Measurements from ENCODE around the gene SMIM17. TPM values are rescaled to one million over a fixed set of nuclear protein-coding genes. Genes with fewer than 3 reads are reported as not detected.

The SMIM17 gene
- total RNA-seq, 1 donor from 2014 or later = not detected

DNA sequence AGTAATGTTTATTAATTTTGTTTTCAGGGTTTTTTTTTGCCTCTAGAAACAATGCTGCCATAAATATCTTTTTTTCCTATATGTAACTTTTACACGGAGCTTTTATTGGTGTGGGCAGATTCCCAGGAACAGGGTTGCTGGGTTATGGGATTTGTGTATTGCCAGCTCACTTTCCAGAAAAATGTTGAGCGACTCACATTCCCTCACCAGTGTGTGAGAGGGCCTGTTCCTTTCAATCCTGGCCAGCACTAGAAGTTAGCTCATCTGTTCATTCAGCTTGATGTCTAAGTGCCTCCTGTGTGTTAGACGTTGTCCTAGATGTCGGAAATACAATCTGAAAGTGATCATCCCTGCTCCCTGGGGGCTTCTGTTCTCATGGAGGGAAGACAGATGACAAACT, 45.3 kb upstream of the SMIM17 start:
- peaks cover 13% of the 10 kb centered on the region for H3K4me1 Mint-ChIP-seq
- peaks cover 5% of the 10 kb centered on the region for H3K9me3 Mint-ChIP-seq
- H3K4me3 Mint-ChIP-seq = no peak overlapping the region
- H3K36me3 Mint-ChIP-seq (ENCODE audit: low read depth) = peaks cover 40% of the 10 kb centered on the region
- intact Hi-C loops (cut with micrococcal nuclease) = no loop called here
- ChIA-PET POLR2A (no interaction called here), CTCF (no interaction called here)
- H3K27me3 Mint-ChIP-seq = no peaks in the 10 kb centered on the region
- H3K27ac Mint-ChIP-seq = no peak overlapping the region
- DNase-seq (no peak), ATAC-seq (ENCODE audit: low read depth) (no peak)
- TF ChIP-seq, protein P1, sequence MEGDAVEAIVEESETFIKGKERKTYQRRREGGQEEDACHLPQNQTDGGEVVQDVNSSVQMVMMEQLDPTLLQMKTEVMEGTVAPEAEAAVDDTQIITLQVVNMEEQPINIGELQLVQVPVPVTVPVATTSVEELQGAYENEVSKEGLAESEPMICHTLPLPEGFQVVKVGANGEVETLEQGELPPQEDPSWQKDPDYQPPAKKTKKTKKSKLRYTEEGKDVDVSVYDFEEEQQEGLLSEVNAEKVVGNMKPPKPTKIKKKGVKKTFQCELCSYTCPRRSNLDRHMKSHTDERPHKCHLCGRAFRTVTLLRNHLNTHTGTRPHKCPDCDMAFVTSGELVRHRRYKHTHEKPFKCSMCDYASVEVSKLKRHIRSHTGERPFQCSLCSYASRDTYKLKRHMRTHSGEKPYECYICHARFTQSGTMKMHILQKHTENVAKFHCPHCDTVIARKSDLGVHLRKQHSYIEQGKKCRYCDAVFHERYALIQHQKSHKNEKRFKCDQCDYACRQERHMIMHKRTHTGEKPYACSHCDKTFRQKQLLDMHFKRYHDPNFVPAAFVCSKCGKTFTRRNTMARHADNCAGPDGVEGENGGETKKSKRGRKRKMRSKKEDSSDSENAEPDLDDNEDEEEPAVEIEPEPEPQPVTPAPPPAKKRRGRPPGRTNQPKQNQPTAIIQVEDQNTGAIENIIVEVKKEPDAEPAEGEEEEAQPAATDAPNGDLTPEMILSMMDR (IDR thresholded peaks at IDR 0.05) = no peak

DNA sequence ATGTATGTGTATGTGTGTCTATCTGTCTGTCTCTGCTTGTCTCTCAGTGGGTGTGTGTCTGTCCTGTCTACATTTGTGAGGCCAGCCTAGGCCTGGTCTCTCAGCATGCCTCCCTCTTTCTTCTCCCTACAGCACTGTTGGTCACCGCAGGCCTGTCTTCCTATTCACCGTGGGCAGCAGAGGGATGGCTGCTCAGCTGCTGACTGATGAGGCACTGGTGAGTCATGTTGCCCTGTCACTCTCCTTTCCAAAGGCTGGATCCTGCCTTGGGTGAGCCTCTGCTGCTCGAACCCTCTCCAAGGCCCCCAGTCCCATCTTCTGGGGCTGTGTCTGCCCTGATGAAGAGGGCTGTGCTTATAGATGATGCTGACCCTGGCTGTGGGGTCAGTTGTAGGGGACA, 41.6 kb upstream of the SMIM17 start:
- CTCF ChIA-PET = no interaction called here
- POLR2A ChIA-PET = no interaction called here
- peaks cover 16% of the 10 kb centered on the region for H3K9me3 Mint-ChIP-seq
- ATAC-seq (ENCODE audit: low read depth) = no peak
- no peak for DNase-seq
- intact Hi-C loops (cut with micrococcal nuclease) = no loop called here
- H3K27ac Mint-ChIP-seq = no peak overlapping the region
- TF ChIP-seq, protein P1 (IDR thresholded peaks at IDR 0.05) = no peak
- H3K27me3 Mint-ChIP-seq = no peaks in the 10 kb centered on the region
- H3K36me3 Mint-ChIP-seq (ENCODE audit: low read depth) = peaks cover 61% of the 10 kb centered on the region
- H3K4me1 Mint-ChIP-seq = peaks cover 2% of the 10 kb centered on the region
- H3K4me3 Mint-ChIP-seq = no peak overlapping the region

DNA sequence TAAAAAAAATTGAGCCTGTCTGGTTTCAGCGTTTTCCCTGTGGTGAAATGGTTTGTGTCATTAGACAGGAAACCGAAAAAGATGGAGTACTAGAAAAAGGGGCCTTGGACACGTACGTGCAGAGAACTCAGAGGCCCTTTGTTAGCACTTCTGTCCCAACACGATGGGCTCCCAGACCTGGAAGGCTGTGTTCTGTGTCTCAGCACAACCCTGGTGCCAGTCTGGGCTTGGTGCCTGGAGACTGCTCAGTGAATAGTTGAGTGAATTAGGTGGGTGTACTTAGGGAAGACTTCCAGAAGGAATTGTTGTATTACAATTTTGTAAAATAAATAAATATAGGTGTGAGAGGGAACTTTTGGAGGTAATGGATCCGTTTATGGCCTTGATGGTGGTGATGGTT, 39.1 kb upstream of the SMIM17 start:
- CTCF ChIA-PET = no interaction called here
- no peak overlapping the region for H3K4me3 Mint-ChIP-seq
- ATAC-seq (ENCODE audit: low read depth) (no peak), DNase-seq (no peak)
- peaks cover 17% of the 10 kb centered on the region for H3K9me3 Mint-ChIP-seq
- TF ChIP-seq, protein P1 (IDR thresholded peaks at IDR 0.05) = no peak
- intact Hi-C loops (cut with micrococcal nuclease) = no loop called here
- H3K4me1 Mint-ChIP-seq = no peaks in the 10 kb centered on the region
- POLR2A ChIA-PET = no interaction called here
- H3K36me3 Mint-ChIP-seq (ENCODE audit: low read depth) = peaks cover 76% of the 10 kb centered on the region
- H3K27ac Mint-ChIP-seq = no peak overlapping the region
- H3K27me3 Mint-ChIP-seq = no peaks in the 10 kb centered on the region

DNA sequence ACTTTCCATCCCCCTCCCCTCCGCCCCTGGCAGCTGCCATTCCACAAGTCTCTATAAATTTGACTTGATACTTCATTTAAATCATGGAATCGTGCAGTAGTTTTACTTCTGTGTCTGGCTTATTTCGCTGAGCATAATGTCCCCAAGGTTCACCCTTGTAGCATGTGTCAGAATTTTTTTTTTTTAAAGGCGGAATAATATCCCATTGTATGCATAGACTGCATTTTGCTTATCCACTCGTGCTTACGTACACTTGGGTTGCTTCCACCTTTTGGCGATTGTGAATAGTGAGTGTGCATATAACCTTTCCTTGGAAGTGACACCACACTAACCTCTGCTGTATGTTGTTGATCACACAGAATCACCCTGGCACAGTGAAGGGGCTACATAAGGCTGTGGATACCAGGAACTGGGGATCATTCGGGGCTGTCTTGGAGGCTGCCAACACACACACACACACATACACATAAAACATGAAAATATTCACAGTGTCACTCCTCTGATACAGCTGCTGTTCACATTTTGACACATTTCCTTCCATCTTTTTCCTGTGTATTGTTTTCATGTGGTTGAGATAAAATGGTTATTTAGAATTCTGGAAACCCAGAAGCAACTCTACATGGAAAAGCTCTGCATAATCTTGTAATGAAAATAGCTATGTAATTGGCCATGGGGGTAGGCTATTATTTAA, 34.5 kb upstream of the SMIM17 start:
- ChIA-PET POLR2A (no interaction called here), CTCF (no interaction called here)
- ATAC-seq (ENCODE audit: low read depth) (no peak), DNase-seq (no peak)
- Mint-ChIP-seq H3K4me3 (no peak overlapping the region), H3K36me3 (ENCODE audit: low read depth) (peaks cover 80% of the 10 kb centered on the region), H3K4me1 (no peaks in the 10 kb centered on the region), H3K27me3 (no peaks in the 10 kb centered on the region), H3K27ac (no peak overlapping the region), H3K9me3 (peaks cover 31% of the 10 kb centered on the region)
- TF ChIP-seq, protein P1 (IDR thresholded peaks at IDR 0.05) = no peak
- intact Hi-C loops (cut with micrococcal nuclease) = no loop called here

DNA sequence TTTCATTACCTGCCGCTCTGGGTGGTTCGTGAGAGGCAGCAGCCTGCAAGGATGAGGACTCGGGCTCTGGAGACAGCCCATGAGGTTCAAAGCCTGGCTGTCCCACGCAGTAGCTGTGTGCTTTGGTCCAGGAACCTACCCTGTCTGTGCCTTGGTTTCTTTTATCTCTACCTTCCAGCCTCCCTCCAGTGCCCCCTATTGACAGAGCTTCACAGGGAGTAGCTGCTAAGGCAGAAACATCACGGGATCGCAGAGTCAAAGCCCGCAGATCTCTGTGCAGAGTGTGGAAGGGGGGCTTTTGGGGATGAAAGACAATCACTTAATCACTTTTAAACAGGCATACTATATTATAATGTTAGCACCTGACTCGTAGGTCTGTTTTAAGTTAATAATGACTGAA, 31.7 kb upstream of the SMIM17 start:
- no peaks in the 10 kb centered on the region for H3K4me1 Mint-ChIP-seq

More for the DNA sequence above, 31.7 kb upstream of the SMIM17 start:
- TF ChIP-seq, protein P1 (IDR thresholded peaks at IDR 0.05) = no peak
- ATAC-seq (ENCODE audit: low read depth) (no peak), DNase-seq (no peak)
- no peaks in the 10 kb centered on the region for H3K27me3 Mint-ChIP-seq
- POLR2A ChIA-PET = no interaction called here
- no peak overlapping the region for H3K27ac Mint-ChIP-seq
- intact Hi-C loops (cut with micrococcal nuclease) = no loop called here
- H3K36me3 Mint-ChIP-seq (ENCODE audit: low read depth) = peaks cover 87% of the 10 kb centered on the region
- H3K4me3 Mint-ChIP-seq = no peak overlapping the region
- peaks cover 40% of the 10 kb centered on the region for H3K9me3 Mint-ChIP-seq
- CTCF ChIA-PET = no interaction called here
